HFF-Myc (cell line): Measurements from ENCODE around the gene SCPEP1.

Source experiments
- DNase-seq: peaks from one replicate; pipeline ENCODE4 v3.0.0-alpha.2; 2011; ENCODE audit warnings: low read depth; ENCODE audit errors: extremely low read depth
- H3K4me3 ChIP-seq: replicated peaks from 2 replicates; pipeline ENCODE4 v1.5.1; 2011; ENCODE audit warnings: low read depth, mild to moderate bottlenecking, control low read depth, low read length
- CTCF ChIP-seq: IDR thresholded peaks from 2 replicates; pipeline ENCODE4 v1.5.1; 2012; ENCODE audit warnings: mild to moderate bottlenecking, low read depth, low read length, control low read depth; ENCODE audit errors: missing control alignments

The SCPEP1 gene

GRCh38 chr17:57004944-57005579 lies 27.1 kb downstream of the SCPEP1 start:
- DNase-seq, result no peak
- no peak overlapping the region for H3K4me3 ChIP-seq
- TF ChIP-seq CTCF, result peak; percentile 12

- no peak overlapping the region for H3K4me3 ChIP-seq
- DNase-seq, result no peak
- no peak for TF ChIP-seq CTCF
Observed at GRCh38 chr17:57006040-57006439, 28.1 kb downstream of the SCPEP1 start.

- no peak for TF ChIP-seq CTCF
- H3K4me3 ChIP-seq, result no peak overlapping the region
- DNase-seq, result no peak
Observed at GRCh38 chr17:57008958-57009357, 31.0 kb downstream of the SCPEP1 start.

- no peak for DNase-seq
- no peak overlapping the region for H3K4me3 ChIP-seq
- peak; percentile 71 for TF ChIP-seq CTCF
Observed at GRCh38 chr17:57009737-57010445, 32.0 kb downstream of the SCPEP1 start.

GRCh38 chr17:57010487-57010886 lies 32.6 kb downstream of the SCPEP1 start:
- no peak overlapping the region for H3K4me3 ChIP-seq
- no peak for DNase-seq
- no peak for TF ChIP-seq CTCF

GRCh38 chr17:57011491-57012015 lies 33.6 kb downstream of the SCPEP1 start:
- DNase-seq, result no peak
- no peak for TF ChIP-seq CTCF
- H3K4me3 ChIP-seq, result no peak overlapping the region
